ENCODE measurements around the gene STK11. TPM values are rescaled to one million over a fixed set of nuclear protein-coding genes. Genes with fewer than 3 reads are reported as not detected.

STK11 gene, protein sequence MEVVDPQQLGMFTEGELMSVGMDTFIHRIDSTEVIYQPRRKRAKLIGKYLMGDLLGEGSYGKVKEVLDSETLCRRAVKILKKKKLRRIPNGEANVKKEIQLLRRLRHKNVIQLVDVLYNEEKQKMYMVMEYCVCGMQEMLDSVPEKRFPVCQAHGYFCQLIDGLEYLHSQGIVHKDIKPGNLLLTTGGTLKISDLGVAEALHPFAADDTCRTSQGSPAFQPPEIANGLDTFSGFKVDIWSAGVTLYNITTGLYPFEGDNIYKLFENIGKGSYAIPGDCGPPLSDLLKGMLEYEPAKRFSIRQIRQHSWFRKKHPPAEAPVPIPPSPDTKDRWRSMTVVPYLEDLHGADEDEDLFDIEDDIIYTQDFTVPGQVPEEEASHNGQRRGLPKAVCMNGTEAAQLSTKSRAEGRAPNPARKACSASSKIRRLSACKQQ
- 71.0 and 85.6 TPM in 2 replicates for total RNA-seq

DNA sequence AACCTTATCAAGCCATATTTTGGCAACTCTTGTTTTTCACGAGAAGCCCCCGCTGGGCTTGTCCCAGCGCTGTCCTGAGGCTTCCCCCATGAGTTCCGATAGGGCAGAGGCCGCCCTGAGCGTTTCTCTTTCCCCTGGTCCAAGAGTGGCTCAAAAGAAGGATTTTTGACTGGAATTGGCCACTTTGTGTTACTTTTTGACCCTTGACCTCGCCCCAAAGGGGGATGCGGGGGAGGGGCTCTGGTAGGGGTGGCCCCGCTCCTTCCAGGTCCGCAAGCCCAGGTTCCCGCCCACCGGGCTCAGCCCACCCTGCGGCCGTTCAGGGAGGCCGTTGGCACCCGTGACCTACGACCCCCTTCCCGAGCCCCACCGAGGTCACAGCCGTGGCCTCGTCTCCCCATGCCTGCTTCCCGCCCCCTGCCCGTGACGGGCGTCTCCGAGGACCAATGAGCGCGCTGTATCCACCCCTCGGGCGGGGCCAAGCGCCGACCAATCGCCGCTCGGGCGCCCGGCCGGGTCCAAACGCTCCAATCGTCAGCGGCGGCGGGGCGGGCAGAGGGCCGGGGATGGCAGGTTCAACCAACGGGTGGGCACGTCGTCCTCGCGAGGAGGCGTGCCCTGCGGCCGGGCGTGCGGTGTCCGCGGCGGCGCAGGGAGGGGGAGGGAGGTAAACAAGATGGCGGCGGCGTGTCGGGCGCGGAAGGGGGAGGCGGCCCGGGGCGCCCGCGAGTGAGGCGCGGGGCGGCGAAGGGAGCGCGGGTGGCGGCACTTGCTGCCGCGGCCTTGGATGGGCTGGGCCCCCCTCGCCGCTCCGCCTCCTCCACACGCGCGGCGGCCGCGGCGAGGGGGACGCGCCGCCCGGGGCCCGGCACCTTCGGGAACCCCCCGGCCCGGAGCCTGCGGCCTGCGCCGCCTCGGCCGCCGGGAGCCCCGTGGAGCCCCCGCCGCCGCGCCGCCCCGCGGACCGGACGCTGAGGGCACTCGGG is at the start of gene STK11:
Gene STK11, plus strand, starts transcription at position 665 of the 986 bp plus-strand sequence. CDS start 1,136 bp downstream, outside the sequence.

DNA sequence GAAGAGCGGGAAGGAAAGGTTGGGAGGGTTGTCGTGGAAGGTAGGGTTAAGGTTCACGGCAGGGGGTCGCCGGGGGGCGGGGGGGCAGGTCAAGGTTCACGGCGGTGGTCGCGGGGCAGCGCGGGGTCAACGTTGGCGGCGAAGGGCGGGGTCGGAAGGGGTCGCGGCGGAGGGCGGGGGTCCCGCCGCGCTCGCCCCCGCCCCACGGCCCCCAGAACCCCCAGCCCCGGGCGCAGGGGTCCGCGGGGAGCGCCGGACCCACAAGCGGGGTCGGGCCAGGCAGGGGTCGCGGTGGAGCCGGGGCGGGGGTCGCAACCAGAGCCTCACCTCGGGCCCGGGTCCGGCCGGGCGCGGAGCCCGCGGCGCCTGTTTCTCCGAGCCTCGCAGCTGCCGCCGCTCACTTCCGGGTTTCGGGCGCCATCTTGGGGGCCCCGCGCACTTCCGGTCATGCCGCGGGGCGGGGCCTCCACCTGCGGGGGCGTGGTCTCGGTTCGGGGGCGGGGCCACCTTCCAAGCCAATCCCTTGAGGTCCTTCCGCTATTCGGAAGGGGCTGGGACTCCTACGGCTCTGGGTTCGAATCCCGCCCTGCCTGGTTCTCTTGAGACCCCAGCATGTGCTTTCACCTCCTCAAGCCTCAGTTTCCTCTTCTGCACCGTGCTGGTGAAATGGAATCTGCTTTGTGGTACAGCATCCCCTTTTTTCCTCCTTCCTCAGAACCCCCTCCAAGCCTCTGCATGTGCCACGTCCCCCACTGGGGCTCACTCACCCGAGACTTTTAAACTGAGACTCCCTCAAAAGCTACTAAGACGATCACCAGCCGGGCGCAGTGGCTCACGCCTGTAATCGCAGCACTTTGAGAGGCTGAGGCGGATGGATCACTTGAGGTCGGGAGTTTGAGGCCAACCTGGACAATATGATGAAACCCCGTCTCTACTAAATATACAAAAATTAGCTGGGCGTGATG is 31.5 kb upstream of the STK11 start, which contains the start of gene SBNO2:
Gene SBNO2, minus strand, starts transcription at position 424 of the 965 bp plus-strand sequence. CDS start 19,992 bp downstream, outside the sequence.

DNA sequence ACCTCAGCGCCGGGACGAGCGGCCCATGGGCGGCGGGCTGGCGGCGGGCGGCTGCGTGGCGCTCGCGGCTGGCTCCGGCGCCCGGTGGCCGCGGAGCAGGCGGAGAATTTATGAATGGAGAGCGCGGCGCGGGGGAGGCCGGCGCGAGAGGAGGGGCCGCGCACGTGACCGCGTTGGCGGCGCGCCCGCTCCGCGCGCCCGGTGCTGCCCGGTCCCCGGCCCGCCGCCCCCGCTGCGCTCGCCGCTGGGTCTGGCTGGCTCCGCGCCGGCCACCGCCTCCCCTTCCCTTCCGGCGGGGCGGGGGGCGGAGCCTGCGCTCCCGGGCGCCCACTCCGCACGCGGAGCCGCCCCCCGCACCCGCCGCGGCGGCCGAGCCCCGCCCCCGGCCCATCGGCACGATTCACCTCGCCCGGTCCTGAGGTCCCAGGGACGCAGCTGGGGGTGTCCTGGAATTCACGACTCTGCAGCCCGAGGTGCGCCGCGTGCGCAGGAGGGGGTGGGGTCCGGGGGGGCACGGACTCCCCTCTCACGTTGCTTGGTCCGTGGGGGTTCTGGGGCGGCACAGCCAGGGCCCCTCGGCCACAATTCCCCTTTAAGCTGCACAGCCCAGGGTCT is 32.3 kb downstream of the STK11 start, which contains the start of gene CBARP:
Gene CBARP, minus strand, starts transcription at position 252 of the 615 bp plus-strand sequence. CDS start 1,905 bp downstream, outside the sequence.

DNA sequence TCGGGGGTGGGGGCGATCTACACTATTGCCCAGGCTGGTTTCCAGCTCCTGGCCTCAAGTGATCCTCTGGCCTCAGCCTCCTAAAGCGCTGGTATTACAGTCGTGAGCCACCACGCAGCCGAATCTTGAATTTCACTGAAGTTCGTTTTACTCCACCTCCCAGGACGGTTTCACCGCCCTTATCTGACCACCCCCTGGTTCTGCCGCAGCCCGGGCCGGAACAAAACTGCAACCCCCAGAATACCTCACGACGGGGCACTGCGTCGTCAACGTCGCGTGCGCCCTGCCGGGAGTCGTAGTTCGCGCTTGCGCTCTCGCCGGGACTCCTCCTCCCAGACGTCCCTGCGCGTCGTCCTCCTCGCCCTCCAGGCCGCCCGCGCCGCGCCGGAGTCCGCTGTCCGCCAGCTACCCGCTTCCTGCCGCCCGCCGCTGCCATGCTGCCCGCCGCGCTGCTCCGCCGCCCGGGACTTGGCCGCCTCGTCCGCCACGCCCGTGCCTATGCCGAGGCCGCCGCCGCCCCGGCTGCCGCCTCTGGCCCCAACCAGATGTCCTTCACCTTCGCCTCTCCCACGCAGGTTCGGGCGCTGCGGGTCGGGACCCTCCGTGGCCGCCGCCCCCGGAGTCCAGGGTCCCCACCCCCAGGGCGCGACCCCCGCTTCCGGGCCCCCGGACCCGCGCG is 36.0 kb downstream of the STK11 start, which contains the start of gene ATP5F1D:
Gene ATP5F1D, plus strand, starts transcription at position 335 of the 679 bp plus-strand sequence. Its CDS starts 100 bp downstream, at position 435.

DNA sequence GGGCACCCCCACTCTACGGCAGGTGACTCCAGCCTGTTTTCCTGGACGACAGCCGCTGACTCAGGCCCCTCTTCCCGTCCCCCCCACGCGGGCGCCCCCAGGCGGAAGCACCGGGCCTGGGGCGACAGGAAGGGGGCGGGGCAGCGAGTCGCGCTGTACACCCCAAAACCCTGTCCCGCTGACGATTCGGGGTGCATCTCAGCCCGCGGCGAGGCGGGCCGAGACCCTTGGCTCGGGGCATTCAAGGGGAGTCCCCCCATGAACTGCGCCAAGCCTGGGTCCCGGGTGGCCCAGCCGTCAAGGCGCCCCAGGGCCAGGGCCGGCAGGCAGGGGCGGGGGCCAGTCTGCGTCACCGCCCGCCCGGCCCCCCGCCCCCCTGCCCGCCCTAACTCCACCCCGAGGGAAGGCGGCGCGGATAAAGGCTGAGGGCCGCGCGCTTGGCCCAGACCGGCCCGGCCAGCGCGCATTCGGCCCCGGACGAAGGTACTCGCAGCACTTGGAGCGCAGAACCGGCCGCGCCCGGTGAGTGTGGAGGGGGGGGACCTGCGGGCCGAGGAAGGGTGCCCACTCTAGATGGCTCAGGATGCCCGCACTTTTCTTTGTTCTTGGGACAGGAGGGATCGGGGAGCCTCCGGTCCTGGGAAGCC is 42.7 kb downstream of the STK11 start, which contains the start of gene MIDN:
Gene MIDN, plus strand, starts transcription at position 445 of the 647 bp plus-strand sequence. CDS start 1,714 bp downstream, outside the sequence.

DNA sequence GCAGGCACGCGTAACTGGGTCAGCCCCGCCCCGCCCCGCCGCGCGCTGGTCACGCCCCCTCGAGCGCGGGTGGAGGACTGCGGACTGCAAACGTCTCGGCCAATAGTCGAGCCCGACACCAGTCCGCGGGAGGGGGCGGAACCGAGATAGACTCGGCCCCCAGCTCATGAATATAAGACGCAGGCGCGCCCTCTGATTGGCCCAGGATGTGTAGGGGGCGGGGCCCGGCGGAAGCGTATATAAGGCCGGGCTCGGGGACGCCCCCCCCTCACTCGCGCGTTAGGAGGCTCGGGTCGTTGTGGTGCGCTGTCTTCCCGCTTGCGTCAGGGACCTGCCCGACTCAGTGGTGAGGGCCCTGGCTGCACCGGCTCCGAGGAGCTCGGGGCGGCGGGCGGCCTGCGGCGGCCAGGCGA is 63.5 kb downstream of the STK11 start, which contains the start of gene CIRBP:
Gene CIRBP, plus strand, starts transcription at position 268 of the 413 bp plus-strand sequence. CDS start 1,602 bp downstream, outside the sequence.

DNA sequence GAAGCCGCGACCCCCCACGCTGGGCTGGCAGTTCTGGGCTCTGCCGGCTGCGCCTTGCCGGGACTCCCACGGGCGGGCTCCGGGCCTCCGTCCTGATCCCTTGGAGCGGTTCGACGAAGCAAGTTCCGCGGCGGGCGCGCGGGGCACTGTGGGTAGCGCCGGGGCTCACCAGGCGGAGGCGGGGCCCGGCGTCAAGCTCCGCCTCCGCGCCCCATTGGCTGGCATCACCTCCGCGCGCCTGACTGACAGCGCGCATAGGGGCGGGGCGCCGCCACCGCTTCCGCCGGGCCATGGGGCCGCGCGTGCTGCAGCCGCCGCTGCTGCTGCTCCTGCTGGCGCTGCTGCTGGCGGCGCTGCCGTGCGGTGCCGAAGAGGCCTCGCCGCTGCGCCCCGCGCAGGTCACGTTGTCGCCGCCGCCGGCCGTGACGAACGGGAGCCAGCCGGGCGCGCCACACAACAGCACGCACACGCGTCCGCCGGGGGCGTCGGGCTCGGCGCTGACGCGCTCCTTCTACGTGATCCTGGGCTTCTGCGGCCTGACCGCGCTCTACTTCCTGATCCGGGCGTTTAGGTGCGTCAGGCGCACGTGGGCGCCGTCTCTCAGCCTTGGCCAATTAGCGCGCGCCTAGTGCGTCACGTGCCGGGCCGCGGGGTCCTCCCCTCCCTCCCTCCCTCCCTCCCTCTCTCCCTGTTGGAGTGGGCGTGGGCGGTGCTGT is 69.8 kb downstream of the STK11 start, which contains the start of gene FAM174C:
Gene FAM174C, plus strand, starts transcription at position 271 of the 716 bp plus-strand sequence. Its CDS starts 20 bp downstream, at position 291.

Other genes with a start within 250 kb of the STK11 start
- 74.6 and 116 TPM in 2 replicates for gene WDR18, start 221.4 kb upstream of the STK11 start, total RNA-seq
- 1.2 and 4.2 TPM in 2 replicates for gene GRIN3B, start 205.4 kb upstream of the STK11 start, total RNA-seq
- 82.6 and 118 TPM in 2 replicates for gene TMEM259, start 184.7 kb upstream of the STK11 start, total RNA-seq
- not detected in 2 replicates for gene RNU6-2, start 184.3 kb upstream of the STK11 start, total RNA-seq
- 249 and 315 TPM in 2 replicates for gene CNN2, start 179.2 kb upstream of the STK11 start, total RNA-seq
- 7.6 and 10.1 TPM in 2 replicates for gene ABCA7, start 165.7 kb upstream of the STK11 start, total RNA-seq
- gene ARHGAP45, start 138.6 kb upstream of the STK11 start, total RNA-seq = 13.1 and 17.6 TPM in 2 replicates
- 148 and 173 TPM in 2 replicates for gene POLR2E, start 110.4 kb upstream of the STK11 start, total RNA-seq
- 418 and 553 TPM in 2 replicates for gene GPX4, start 101.8 kb upstream of the STK11 start, total RNA-seq
- gene SBNO2, start 31.5 kb upstream of the STK11 start, total RNA-seq = 38.4 and 40.5 TPM in 2 replicates
- gene CBARP, start 32.2 kb downstream of the STK11 start, total RNA-seq = 6.4 and 7.2 TPM in 2 replicates
- gene ATP5F1D, start 36.0 kb downstream of the STK11 start, total RNA-seq = 18.0 and 24.8 TPM in 2 replicates
- 23.3 and 24.8 TPM in 2 replicates for gene MIDN, start 42.8 kb downstream of the STK11 start, total RNA-seq
- 308 and 317 TPM in 2 replicates for gene CIRBP, start 63.6 kb downstream of the STK11 start, total RNA-seq
- 24.7 and 32.7 TPM in 2 replicates for gene FAM174C, start 69.8 kb downstream of the STK11 start, total RNA-seq
- gene EFNA2, start 80.1 kb downstream of the STK11 start, total RNA-seq = 0.57 and 1.3 TPM in 2 replicates
- 54.9 and 59.0 TPM in 2 replicates for gene NDUFS7, start 178.1 kb downstream of the STK11 start, total RNA-seq
- 20.1 and 31.0 TPM in 2 replicates for gene GAMT, start 195.8 kb downstream of the STK11 start, total RNA-seq
- gene DAZAP1, start 201.8 kb downstream of the STK11 start, total RNA-seq = 63.0 and 78.0 TPM in 2 replicates
- gene RPS15, start 232.6 kb downstream of the STK11 start, total RNA-seq = 657 and 725 TPM in 2 replicates
- gene APC2, start 244.3 kb downstream of the STK11 start, total RNA-seq = under 0.01 and 0.10 TPM in 2 replicates

Measured in vein endothelial cell (primary cell).